Astrocyte (in vitro differentiated cells and primary cell): Measurements from ENCODE around the gene MT1H. TPM values are rescaled to one million over a fixed set of nuclear protein-coding genes. Genes with fewer than 3 reads are reported as not detected.
A peak's percentile ranks its signal among the peaks of the same experiment; 100 is the strongest.

Experiments
- DNase-seq: peaks from one replicate; pipeline ENCODE4 v3.0.0-alpha.2; 2010; ENCODE audit warnings: low read depth
- FAIRE-seq: peaks from 2 replicates; lab custom pipeline; 2011; peaks lifted over from hg19 to GRCh38; lab: Jason Lieb, UNC
- H2AFZ ChIP-seq: 2 replicates; pipeline ENCODE4 v1.6.0; 2012; ENCODE audit warnings: low read depth, low read length, inconsistent platforms
- H3K27ac ChIP-seq: 2 replicates; pipeline ENCODE4 v1.5.1; 2011; ENCODE audit warnings: low read depth, low read length, inconsistent platforms
- H3K27me3 ChIP-seq: 2 replicates; pipeline ENCODE4 v1.6.0; 2011; ENCODE audit warnings: low read length, inconsistent platforms; ENCODE audit not compliant: insufficient read depth
- H3K36me3 ChIP-seq: 2 replicates; pipeline ENCODE4 v1.5.1; 2011; ENCODE audit warnings: low read length, inconsistent platforms; ENCODE audit not compliant: insufficient read depth
- H3K4me1 ChIP-seq: 2 replicates; pipeline ENCODE4 v1.5.1; 2011; ENCODE audit warnings: low read length, inconsistent platforms; ENCODE audit not compliant: insufficient read depth
- H3K4me2 ChIP-seq: 2 replicates; pipeline ENCODE4 v1.6.0; 2012; ENCODE audit warnings: low read length, inconsistent platforms
- H3K4me3 ChIP-seq: 2 replicates; pipeline ENCODE4 v1.5.1; 2011; ENCODE audit warnings: low read depth, mild to moderate bottlenecking, low read length, inconsistent platforms; ENCODE audit not compliant: insufficient read depth
- H3K79me2 ChIP-seq: 2 replicates; pipeline ENCODE4 v1.6.0; 2012; ENCODE audit warnings: mild to moderate bottlenecking, low read length, inconsistent platforms; ENCODE audit not compliant: insufficient read depth
- H3K9ac ChIP-seq: 2 replicates; pipeline ENCODE4 v1.6.0; 2012; ENCODE audit warnings: mild to moderate bottlenecking, low read length, inconsistent platforms
- H3K9me3 ChIP-seq: 2 replicates; pipeline ENCODE4 v1.5.1; 2012; ENCODE audit warnings: low read depth, mild to moderate bottlenecking, low read length, inconsistent platforms; ENCODE audit not compliant: insufficient read depth
- H4K20me1 ChIP-seq: 2 replicates; pipeline ENCODE4 v1.6.0; 2012; ENCODE audit warnings: low read length, inconsistent platforms; ENCODE audit not compliant: insufficient read depth
- H3K27ac Mint-ChIP-seq: one replicate; pipeline ENCODE4 v1.8.0; 2021; ENCODE audit warnings: mild to moderate bottlenecking, mixed read lengths; ENCODE audit not compliant: unreplicated experiment
- H3K27me3 Mint-ChIP-seq: one replicate; pipeline ENCODE4 v1.8.0; 2021; ENCODE audit warnings: low read depth, mixed read lengths; ENCODE audit not compliant: unreplicated experiment
- H3K36me3 Mint-ChIP-seq: one replicate; pipeline ENCODE4 v1.8.0; 2021; ENCODE audit warnings: low read depth, mixed read lengths; ENCODE audit not compliant: unreplicated experiment
- H3K4me1 Mint-ChIP-seq: one replicate; pipeline ENCODE4 v1.8.0; 2021; ENCODE audit warnings: low read depth, mixed read lengths; ENCODE audit not compliant: unreplicated experiment
- H3K4me3 Mint-ChIP-seq: one replicate; pipeline ENCODE4 v1.8.0; 2021; ENCODE audit warnings: mild to moderate bottlenecking, moderate library complexity, mixed read lengths; ENCODE audit not compliant: unreplicated experiment
- H3K9me3 Mint-ChIP-seq: one replicate; pipeline ENCODE4 v1.8.0; 2021; ENCODE audit warnings: mild to moderate bottlenecking, mixed read lengths; ENCODE audit not compliant: unreplicated experiment
- CTCF ChIP-seq: IDR thresholded peaks from 2 replicates; pipeline ENCODE4 v1.5.1; 2011; ENCODE audit warnings: low read depth, mild to moderate bottlenecking, inconsistent platforms, low read length, moderate library complexity; ENCODE audit not compliant: insufficient read depth
- EZH2 ChIP-seq: IDR thresholded peaks from 2 replicates; pipeline ENCODE4 v1.6.1; 2012; ENCODE audit warnings: mild to moderate bottlenecking, low read length, inconsistent platforms; ENCODE audit not compliant: insufficient read depth
- total RNA-seq: library from RNA; stranded (reverse); gene quantifications from 2 replicates; pipeline ENCODE4 v1.2.1, GENCODE V29; 2021

MT1H gene
- total RNA-seq, 1 donor from 2014 or later = not detected

- H3K27ac ChIP-seq = no peak overlapping the region
- no peak overlapping the region for H3K4me2 ChIP-seq
- H3K4me3 ChIP-seq = no peak overlapping the region
- H3K4me1 Mint-ChIP-seq = peaks cover 3% of the 10 kb centered on the region
- H3K9me3 Mint-ChIP-seq = peaks cover 1% of the 10 kb centered on the region
- no peaks in the 10 kb centered on the region for H3K36me3 ChIP-seq
- H3K9ac ChIP-seq = no peak overlapping the region
- no peaks in the 10 kb centered on the region for H3K9me3 ChIP-seq
- no peak overlapping the region for H2AFZ ChIP-seq
- no peak overlapping the region for H3K4me3 Mint-ChIP-seq
- peaks cover 21% of the 10 kb centered on the region for H3K27me3 ChIP-seq
- no peak for DNase-seq
- no peaks in the 10 kb centered on the region for H3K79me2 ChIP-seq
- H3K36me3 Mint-ChIP-seq = no peaks in the 10 kb centered on the region
- TF ChIP-seq CTCF (no peak), EZH2 (no peak)
- FAIRE-seq = no peak
- no peak overlapping the region for H3K27ac Mint-ChIP-seq
- H3K4me1 ChIP-seq = peaks cover 20% of the 10 kb centered on the region
- H3K27me3 Mint-ChIP-seq = peaks cover 66% of the 10 kb centered on the region
- H4K20me1 ChIP-seq = no peaks in the 10 kb centered on the region
These were observed 10.2 kb downstream of the MT1H start for GRCh38 chr16:56679818-56680217.

- Histone ChIP-seq H3K27me3 (peaks cover 5% of the 10 kb centered on the region), H3K4me2 (peak within 1 kb of the TSS; percentile 95), H3K79me2 (no peaks in the 10 kb centered on the region), H3K4me3 (peak within 1 kb of the TSS; percentile 80), H3K4me1 (peaks cover 14% of the 10 kb centered on the region), H4K20me1 (no peaks in the 10 kb centered on the region), H3K9ac (peak within 1 kb of the TSS; percentile 86), H3K36me3 (no peaks in the 10 kb centered on the region), H3K27ac (peak within 1 kb of the TSS; percentile 40), H2AFZ (peak within 1 kb of the TSS; percentile 94), H3K9me3 (peaks cover 3% of the 10 kb centered on the region)
- DNase-seq (peak; percentile 76), FAIRE-seq (no peak)
- H3K27ac Mint-ChIP-seq = peak within 1 kb of the TSS; percentile 63
- H3K4me1 Mint-ChIP-seq = peaks cover 3% of the 10 kb centered on the region
- peak within 1 kb of the TSS; percentile 86 for H3K4me3 Mint-ChIP-seq
- TF ChIP-seq CTCF = no peak
- TF ChIP-seq EZH2 = no peak
- H3K9me3 Mint-ChIP-seq = peaks cover 10% of the 10 kb centered on the region
- peaks cover 3% of the 10 kb centered on the region for H3K36me3 Mint-ChIP-seq
- peaks cover 54% of the 10 kb centered on the region for H3K27me3 Mint-ChIP-seq
These were observed 12.5 kb downstream of the MT1H start, which contains the start of gene MT1X for GRCh38 chr16:56681939-56682702. Gene MT1X (plus strand): TSS chr16:56682470. CDS start chr16:56682541, 71 bp downstream.
